ENCODE results near the gene FOXO6.
"Not testable (repeated sequence)": the region's sequence is repeated elsewhere in the genome, so short reads cannot be mapped to it uniquely, and the experiment has no call there.

FOXO6 gene

GRCh38 chr1:41322101-41322661 lies 39.1 kb upstream of the FOXO6 start:
- in situ Hi-C loops (cut with MboI; ENCODE audit: low sequenced_read_pairs) = no loop called here
- H3K36me3 ChIP-seq (replicated peaks) = no peaks in the 10 kb centered on the region
- H3K4me1 ChIP-seq = no peaks in the 10 kb centered on the region; the same call in 1 of the 2 replicates
- no peaks in the 10 kb centered on the region; the same call in 1 of the 2 replicates for H3K27me3 ChIP-seq (ENCODE audit: low read depth)
- no peak for DNase-seq (ENCODE audit: low spot score in 2 of 2)
- no peaks in the 10 kb centered on the region for H3K9me3 ChIP-seq
- no peak overlapping the region for H3K4me3 ChIP-seq

GRCh38 chr1:41322835-41323234 lies 38.4 kb upstream of the FOXO6 start:
- Histone ChIP-seq H3K27me3 (ENCODE audit: low read depth) (no peaks in the 10 kb centered on the region; the same call in 1 of the 2 replicates), H3K36me3 (replicated peaks) (no peaks in the 10 kb centered on the region), H3K4me1 (peaks cover 4% of the 10 kb centered on the region; the same call in 1 of the 2 replicates), H3K9me3 (no peaks in the 10 kb centered on the region), H3K4me3 (no peak overlapping the region)
- in situ Hi-C loops (cut with MboI; ENCODE audit: low sequenced_read_pairs) = no loop called here
- peak in 1 of 2 experiments; percentile 56 for DNase-seq (ENCODE audit: low spot score in 2 of 2)

DNA sequence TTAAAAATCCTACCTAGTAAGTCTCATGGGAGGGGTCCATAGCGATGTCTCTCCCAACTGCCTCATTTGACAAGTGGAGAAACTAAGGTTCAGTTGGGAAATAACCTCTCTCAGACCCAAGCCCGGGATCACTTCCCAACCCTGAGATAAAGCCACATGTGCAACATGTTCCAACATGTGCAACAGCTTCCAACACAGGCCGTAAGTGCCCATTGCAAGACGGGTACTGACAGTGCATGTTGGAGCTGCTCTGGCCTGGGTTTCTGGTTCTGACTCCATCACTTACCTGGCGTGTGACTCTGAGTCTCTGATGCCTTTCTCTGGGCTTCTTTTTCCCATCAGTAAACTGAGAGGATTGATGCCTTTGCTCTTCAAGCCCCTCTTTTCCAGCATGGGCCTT lies 38.0 kb upstream of the FOXO6 start:
- H3K36me3 ChIP-seq (replicated peaks) = no peaks in the 10 kb centered on the region
- no peak for DNase-seq (ENCODE audit: low spot score in 2 of 2)
- in situ Hi-C loops (cut with MboI; ENCODE audit: low sequenced_read_pairs) = no loop called here

GRCh38 chr1:41325801-41326200 lies 35.4 kb upstream of the FOXO6 start:
- DNase-seq (ENCODE audit: low spot score in 2 of 2) = no peak
- Histone ChIP-seq H3K36me3 (replicated peaks) (no peaks in the 10 kb centered on the region), H3K4me3 (no peak overlapping the region), H3K27me3 (ENCODE audit: low read depth) (no peaks in the 10 kb centered on the region; the same call in 1 of the 2 replicates), H3K9me3 (no peaks in the 10 kb centered on the region), H3K4me1 (peaks cover 4% of the 10 kb centered on the region; the same call in 1 of the 2 replicates)
- in situ Hi-C loops (cut with MboI; ENCODE audit: low sequenced_read_pairs) = no loop called here

More for the DNA sequence above, 38.0 kb upstream of the FOXO6 start:
- Histone ChIP-seq H3K9me3 (no peaks in the 10 kb centered on the region), H3K4me1 (peaks cover 4% of the 10 kb centered on the region; the same call in 1 of the 2 replicates), H3K4me3 (no peak overlapping the region), H3K27me3 (ENCODE audit: low read depth) (no peaks in the 10 kb centered on the region; the same call in 1 of the 2 replicates)

DNA sequence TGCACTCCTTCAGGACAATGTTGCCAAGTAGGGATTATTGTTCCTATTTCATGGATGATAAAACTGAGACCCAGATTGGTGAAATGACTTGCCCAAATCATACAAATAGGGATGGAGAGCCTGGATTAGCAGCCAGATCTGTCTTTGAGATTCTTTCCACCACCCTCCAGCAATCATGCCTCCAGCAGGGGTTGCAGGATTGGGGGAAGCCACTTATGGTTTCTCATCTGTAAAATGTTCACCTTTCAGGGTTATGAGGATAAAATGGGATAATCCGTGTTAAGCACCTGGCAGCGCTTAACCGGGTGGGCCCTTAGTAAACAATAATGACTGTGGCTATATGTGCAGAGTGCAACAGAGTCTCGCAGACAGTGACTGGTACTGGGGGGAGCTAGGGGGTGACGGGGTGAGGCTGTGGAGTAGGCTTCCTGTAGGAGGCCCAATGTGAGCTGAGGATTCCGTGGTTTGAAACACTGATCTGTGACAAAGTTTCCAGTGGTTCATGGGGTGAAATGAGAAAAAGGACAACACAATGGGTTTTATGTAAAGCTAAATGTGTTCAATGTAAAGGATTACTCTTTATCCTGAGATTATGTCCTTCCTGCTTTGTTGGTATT lies 33.7 kb upstream of the FOXO6 start:
- Histone ChIP-seq H3K4me1 (peaks cover 4% of the 10 kb centered on the region; the same call in 1 of the 2 replicates), H3K27me3 (ENCODE audit: low read depth) (no peaks in the 10 kb centered on the region; the same call in 1 of the 2 replicates), H3K9me3 (no peaks in the 10 kb centered on the region), H3K4me3 (no peak overlapping the region), H3K36me3 (replicated peaks) (no peaks in the 10 kb centered on the region)
- DNase-seq (ENCODE audit: low spot score in 2 of 2) = no peak
- in situ Hi-C loops (cut with MboI; ENCODE audit: low sequenced_read_pairs) = no loop called here

GRCh38 chr1:41328001-41328615 lies 33.1 kb upstream of the FOXO6 start:
- Histone ChIP-seq H3K9me3 (no peaks in the 10 kb centered on the region), H3K36me3 (replicated peaks) (no peaks in the 10 kb centered on the region), H3K27me3 (ENCODE audit: low read depth) (no peaks in the 10 kb centered on the region; the same call in 1 of the 2 replicates), H3K4me3 (no peak overlapping the region), H3K4me1 (peaks cover 4% of the 10 kb centered on the region; the same call in 1 of the 2 replicates)
- in situ Hi-C loops (cut with MboI; ENCODE audit: low sequenced_read_pairs) = no loop called here
- DNase-seq (ENCODE audit: low spot score in 2 of 2) = no peak

GRCh38 chr1:41328780-41329640 lies 32.2 kb upstream of the FOXO6 start:
- Histone ChIP-seq H3K4me3 (no peak overlapping the region), H3K9me3 (no peaks in the 10 kb centered on the region), H3K36me3 (replicated peaks) (no peaks in the 10 kb centered on the region), H3K4me1 (peaks cover 4% of the 10 kb centered on the region; the same call in 1 of the 2 replicates), H3K27me3 (ENCODE audit: low read depth) (no peaks in the 10 kb centered on the region; the same call in 1 of the 2 replicates)
- in situ Hi-C loops (cut with MboI; ENCODE audit: low sequenced_read_pairs) = no loop called here
- DNase-seq (ENCODE audit: low spot score in 2 of 2) = no peak

DNA sequence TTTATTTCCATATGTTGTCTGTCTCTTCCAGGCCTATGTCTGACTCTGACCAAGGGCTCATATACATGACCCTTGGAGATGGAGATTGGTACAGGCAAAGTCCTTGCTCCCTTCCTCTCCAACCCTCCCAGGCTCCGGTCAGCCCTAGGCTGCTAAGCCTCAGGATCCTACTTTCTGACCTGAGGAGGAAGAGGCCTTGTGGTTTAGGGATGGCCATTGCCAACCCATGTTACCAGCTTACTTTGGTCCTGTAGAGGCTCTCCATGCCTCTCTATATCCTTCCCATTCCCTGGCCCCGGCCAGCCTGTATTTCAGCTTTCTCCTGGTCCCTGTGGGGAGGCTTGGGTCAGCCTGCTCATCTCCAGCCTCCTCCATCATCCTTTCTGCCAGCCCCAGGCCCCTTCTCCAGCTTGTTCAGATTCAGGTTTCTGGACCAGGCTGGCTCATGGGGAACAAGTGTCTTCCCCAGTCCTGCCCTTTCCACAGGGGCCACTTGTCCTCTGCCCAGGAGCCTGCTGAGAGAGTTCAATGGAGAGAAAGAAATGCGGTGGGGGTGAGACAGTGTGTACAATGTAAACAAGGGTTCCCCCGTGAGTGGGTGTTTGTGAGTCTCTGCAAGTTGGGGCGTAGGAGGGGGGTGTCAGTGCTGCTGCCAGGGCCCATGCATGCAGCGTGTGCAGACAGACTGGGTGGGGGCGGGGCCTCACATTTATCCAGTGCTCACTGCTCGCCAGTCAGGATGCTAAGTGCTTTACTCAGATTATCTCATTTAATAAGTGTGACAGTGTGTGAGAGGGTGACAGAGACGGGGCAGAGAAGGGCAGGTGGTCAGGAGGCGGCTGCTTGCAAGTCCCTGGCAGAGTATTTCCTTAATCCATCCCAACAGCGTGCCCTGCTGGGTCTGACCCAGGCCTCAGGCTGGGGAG lies 31.3 kb upstream of the FOXO6 start:
- H3K4me3 ChIP-seq = no peak overlapping the region
- no peaks in the 10 kb centered on the region for H3K36me3 ChIP-seq (replicated peaks)
- H3K9me3 ChIP-seq = peaks cover 2% of the 10 kb centered on the region; the same call in 1 of the 2 replicates
- no peaks in the 10 kb centered on the region; the same call in 1 of the 2 replicates for H3K27me3 ChIP-seq (ENCODE audit: low read depth)
- H3K4me1 ChIP-seq = peaks cover 4% of the 10 kb centered on the region; the same call in 1 of the 2 replicates
- in situ Hi-C loops (cut with MboI; ENCODE audit: low sequenced_read_pairs) = no loop called here
- no peak for DNase-seq (ENCODE audit: low spot score in 2 of 2)

GRCh38 chr1:41330588-41331545 lies 30.4 kb upstream of the FOXO6 start:
- in situ Hi-C loops (cut with MboI; ENCODE audit: low sequenced_read_pairs) = no loop called here
- H3K4me3 ChIP-seq = no peak overlapping the region
- H3K4me1 ChIP-seq = peaks cover 4% of the 10 kb centered on the region; the same call in 1 of the 2 replicates
- H3K27me3 ChIP-seq (ENCODE audit: low read depth) = peaks cover 3% of the 10 kb centered on the region
- DNase-seq (ENCODE audit: low spot score in 2 of 2) = peak; percentile 41 to 72
- H3K36me3 ChIP-seq (replicated peaks) = no peaks in the 10 kb centered on the region
- peaks cover 2% of the 10 kb centered on the region; the same call in 1 of the 2 replicates for H3K9me3 ChIP-seq

GRCh38 chr1:41331546-41331917 lies 29.7 kb upstream of the FOXO6 start:
- Histone ChIP-seq H3K36me3 (replicated peaks) (no peaks in the 10 kb centered on the region), H3K4me1 (peaks cover 4% of the 10 kb centered on the region; the same call in 1 of the 2 replicates), H3K4me3 (no peak overlapping the region), H3K9me3 (peaks cover 2% of the 10 kb centered on the region; the same call in 1 of the 2 replicates), H3K27me3 (ENCODE audit: low read depth) (peaks cover 10% of the 10 kb centered on the region)
- in situ Hi-C loops (cut with MboI; ENCODE audit: low sequenced_read_pairs) = no loop called here
- no peak for DNase-seq (ENCODE audit: low spot score in 2 of 2)

GRCh38 chr1:41332161-41332560 lies 29.1 kb upstream of the FOXO6 start:
- in situ Hi-C loops (cut with MboI; ENCODE audit: low sequenced_read_pairs) = not testable (repeated sequence)

More at GRCh38 chr1:41332161-41332560, 29.1 kb upstream of the FOXO6 start:
- peaks cover 11% of the 10 kb centered on the region for H3K27me3 ChIP-seq (ENCODE audit: low read depth)
- not testable (repeated sequence) for H3K4me1 ChIP-seq; H3K36me3 ChIP-seq (replicated peaks); H3K4me3 ChIP-seq; H3K9me3 ChIP-seq; DNase-seq (ENCODE audit: low spot score in 2 of 2)
